Measurements from ENCODE around the gene TGIF1. TPM values are rescaled to one million over a fixed set of nuclear protein-coding genes. Genes with fewer than 3 reads are reported as not detected.

Gene TGIF1
- polyA plus RNA-seq, 1 donor from 2014 or later = 3.6 TPM

DNA sequence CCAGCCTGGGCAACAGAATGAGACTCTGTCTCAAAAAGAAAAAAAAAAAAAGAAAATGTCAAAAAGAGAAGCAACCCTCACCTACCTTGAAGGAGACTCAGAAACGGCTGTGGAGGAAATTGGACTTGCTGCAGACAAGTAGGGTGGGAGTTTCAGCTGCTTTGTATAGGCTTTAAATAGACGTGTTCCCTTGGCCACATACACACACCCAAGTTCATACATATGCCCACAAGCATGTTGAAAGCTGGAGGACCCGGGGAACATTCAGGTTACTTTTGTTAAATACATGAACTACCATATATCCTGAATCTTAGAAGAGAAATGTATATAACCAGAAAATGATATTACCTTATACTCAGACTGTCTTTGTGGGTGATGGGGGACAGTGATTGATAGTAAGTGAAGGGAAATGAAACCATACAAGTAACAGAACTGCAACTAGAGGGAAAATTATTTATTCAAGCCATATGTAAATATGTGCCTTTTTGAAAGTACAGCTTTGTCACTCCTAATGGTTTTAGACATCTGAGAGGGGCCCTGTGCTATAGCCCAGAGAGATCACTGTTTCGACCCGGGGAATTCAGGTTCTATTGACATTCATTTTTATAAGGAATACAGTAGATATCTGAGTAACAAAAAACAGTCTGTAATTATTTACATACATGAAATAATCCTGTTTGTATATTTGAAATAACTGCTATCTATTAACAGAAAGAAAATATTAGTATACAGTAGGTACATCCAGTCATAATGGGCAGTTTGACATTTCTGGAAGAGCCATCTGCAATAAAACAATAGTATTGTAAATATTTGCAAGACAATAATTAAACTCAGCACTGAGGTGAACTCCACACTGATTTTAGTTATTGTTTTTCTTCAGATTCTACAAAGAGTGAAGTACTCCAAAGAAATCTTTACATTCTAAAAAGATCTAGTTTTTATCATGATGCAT, 48.0 kb upstream of the TGIF1 start:
- Histone ChIP-seq H3F3A (ENCODE audit: insufficient read depth, low read length, poor library complexity, severe bottlenecking) (no peaks in the 10 kb centered on the region), H3K4me3 (ENCODE audit: low read length) (no peak overlapping the region), H2AFZ (ENCODE audit: low read depth, low read length) (no peak overlapping the region), H3K9me2 (ENCODE audit: insufficient read depth, low read length) (no peaks in the 10 kb centered on the region), H3K4me2 (ENCODE audit: low read length) (no peak overlapping the region), H3K36me3 (ENCODE audit: insufficient read depth, low read length) (no peaks in the 10 kb centered on the region), H3K27ac (ENCODE audit: low read length) (no peak overlapping the region), H4K20me1 (ENCODE audit: insufficient read depth) (no peaks in the 10 kb centered on the region), H3K27me3 (ENCODE audit: insufficient read depth, low read depth, low read length) (no peaks in the 10 kb centered on the region), H3K79me2 (replicated peaks; ENCODE audit: insufficient read depth, low read length) (no peaks in the 10 kb centered on the region), H3K9me3 (ENCODE audit: low read length) (no peaks in the 10 kb centered on the region), H3K9ac (ENCODE audit: low read length) (no peak overlapping the region)
- TF ChIP-seq MXI1 (conservative IDR thresholded peaks at IDR 0.05; ENCODE audit: poor library complexity, severe bottlenecking) = no peak
- no peak for TF ChIP-seq EP300 (conservative IDR thresholded peaks at IDR 0.05; ENCODE audit: poor library complexity, severe bottlenecking)
- no peak for TF ChIP-seq SMC3 (conservative IDR thresholded peaks at IDR 0.05; ENCODE audit: poor library complexity)
- TF ChIP-seq POLR2AphosphoS5 (IDR thresholded peaks at IDR 0.05) = no peak
- no peak for TF ChIP-seq TAF1 (IDR thresholded peaks at IDR 0.05; ENCODE audit: low read depth)
- no peak for TF ChIP-seq REST (IDR thresholded peaks at IDR 0.05; ENCODE audit: borderline replicate concordance)
- TF ChIP-seq EZH2 (IDR thresholded peaks at IDR 0.05; ENCODE audit: borderline replicate concordance, insufficient read depth, low read length, poor library complexity, severe bottlenecking) = no peak
- TF ChIP-seq RAD21 (conservative IDR thresholded peaks at IDR 0.05) = no peak
- TF ChIP-seq, protein P1, sequence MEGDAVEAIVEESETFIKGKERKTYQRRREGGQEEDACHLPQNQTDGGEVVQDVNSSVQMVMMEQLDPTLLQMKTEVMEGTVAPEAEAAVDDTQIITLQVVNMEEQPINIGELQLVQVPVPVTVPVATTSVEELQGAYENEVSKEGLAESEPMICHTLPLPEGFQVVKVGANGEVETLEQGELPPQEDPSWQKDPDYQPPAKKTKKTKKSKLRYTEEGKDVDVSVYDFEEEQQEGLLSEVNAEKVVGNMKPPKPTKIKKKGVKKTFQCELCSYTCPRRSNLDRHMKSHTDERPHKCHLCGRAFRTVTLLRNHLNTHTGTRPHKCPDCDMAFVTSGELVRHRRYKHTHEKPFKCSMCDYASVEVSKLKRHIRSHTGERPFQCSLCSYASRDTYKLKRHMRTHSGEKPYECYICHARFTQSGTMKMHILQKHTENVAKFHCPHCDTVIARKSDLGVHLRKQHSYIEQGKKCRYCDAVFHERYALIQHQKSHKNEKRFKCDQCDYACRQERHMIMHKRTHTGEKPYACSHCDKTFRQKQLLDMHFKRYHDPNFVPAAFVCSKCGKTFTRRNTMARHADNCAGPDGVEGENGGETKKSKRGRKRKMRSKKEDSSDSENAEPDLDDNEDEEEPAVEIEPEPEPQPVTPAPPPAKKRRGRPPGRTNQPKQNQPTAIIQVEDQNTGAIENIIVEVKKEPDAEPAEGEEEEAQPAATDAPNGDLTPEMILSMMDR (IDR thresholded peaks at IDR 0.05; ENCODE audit: poor library complexity, severe bottlenecking) = no peak

DNA sequence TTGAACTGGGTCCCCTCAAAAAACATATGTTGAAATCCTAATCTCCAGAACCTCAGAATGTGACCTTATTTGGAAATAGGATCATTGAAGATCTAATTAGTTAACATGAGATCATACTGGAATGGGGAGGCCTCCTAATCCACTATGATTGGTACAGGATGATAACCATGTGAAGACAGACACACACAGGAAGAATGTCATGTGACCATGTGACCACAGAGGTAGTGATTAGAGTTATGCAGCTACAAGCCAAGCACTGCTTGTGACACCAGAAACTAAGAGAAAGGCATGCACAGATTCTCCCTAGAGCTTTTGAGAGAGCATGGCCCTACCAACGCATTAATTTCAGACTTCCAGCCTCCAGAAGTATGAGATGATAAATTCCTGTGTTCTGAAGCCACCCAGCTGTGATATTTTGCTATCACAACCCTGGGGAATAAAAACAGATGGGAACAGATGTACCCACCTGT, 47.0 kb upstream of the TGIF1 start:
- H3K4me2 ChIP-seq (ENCODE audit: low read length) = no peak overlapping the region
- H3F3A ChIP-seq (ENCODE audit: insufficient read depth, low read length, poor library complexity, severe bottlenecking) = no peaks in the 10 kb centered on the region
- no peaks in the 10 kb centered on the region for H3K79me2 ChIP-seq (replicated peaks; ENCODE audit: insufficient read depth, low read length)
- H3K27ac ChIP-seq (ENCODE audit: low read length) = no peak overlapping the region
- H4K20me1 ChIP-seq (ENCODE audit: insufficient read depth) = no peaks in the 10 kb centered on the region
- no peaks in the 10 kb centered on the region for H3K9me2 ChIP-seq (ENCODE audit: insufficient read depth, low read length)
- H3K4me3 ChIP-seq (ENCODE audit: low read length) = no peak overlapping the region
- no peaks in the 10 kb centered on the region for H3K9me3 ChIP-seq (ENCODE audit: low read length)
- H2AFZ ChIP-seq (ENCODE audit: low read depth, low read length) = no peak overlapping the region
- no peaks in the 10 kb centered on the region for H3K27me3 ChIP-seq (ENCODE audit: insufficient read depth, low read depth, low read length)
- H3K36me3 ChIP-seq (ENCODE audit: insufficient read depth, low read length) = no peaks in the 10 kb centered on the region
- no peak overlapping the region for H3K9ac ChIP-seq (ENCODE audit: low read length)
- TF ChIP-seq, protein P1 (IDR thresholded peaks at IDR 0.05; ENCODE audit: poor library complexity, severe bottlenecking) = no peak
- TF ChIP-seq SMC3 (conservative IDR thresholded peaks at IDR 0.05; ENCODE audit: poor library complexity) (no peak), REST (IDR thresholded peaks at IDR 0.05; ENCODE audit: borderline replicate concordance) (no peak), TAF1 (IDR thresholded peaks at IDR 0.05; ENCODE audit: low read depth) (no peak), EP300 (conservative IDR thresholded peaks at IDR 0.05; ENCODE audit: poor library complexity, severe bottlenecking) (no peak), EZH2 (IDR thresholded peaks at IDR 0.05; ENCODE audit: borderline replicate concordance, insufficient read depth, low read length, poor library complexity, severe bottlenecking) (no peak), RAD21 (conservative IDR thresholded peaks at IDR 0.05) (no peak), POLR2AphosphoS5 (IDR thresholded peaks at IDR 0.05) (no peak)

Data from neural cell (in vitro differentiated cells).